Left colon (tissue), 2 donors: ENCODE results near the gene PARS2. TPM values are rescaled to one million over a fixed set of nuclear protein-coding genes. Genes with fewer than 3 reads are reported as not detected.
"Not testable (repeated sequence)": the region's sequence is repeated elsewhere in the genome, so short reads cannot be mapped to it uniquely, and the experiment has no call there.

Source experiments
- ATAC-seq: fragments of 200-7000 bp; cut with Tn5 transposase; one replicate; pipeline ENCODE4 v1.9.1; 2020; ENCODE audit warnings: mild to moderate bottlenecking, moderate library complexity
- DNase-seq, 2 donors: peaks; one replicate each; pipeline ENCODE4 v3.0.0-alpha.2; 2020
- intact Hi-C, 2 donors: fragments of 100-400 bp; cut with DNase I in 1 of 2; cut with micrococcal nuclease in 1 of 2; formaldehyde crosslinking; loops; one replicate each; pipeline versions ENCODE4 v1.11.2 to v1.14.0; 2022; cut with DNase I, micrococcal nuclease
- total RNA-seq, 2 donors: library from RNA; stranded (reverse); fragmentation: NEBNext Ultra II Directional; extraction: Animal tissue kit (Norgen Biotek cat#: 25700); gene quantifications; one replicate each; pipeline ENCODE4 v1.2.1, GENCODE V29; 2021
- donor health status: DM: no; HTN: no; CAD: no.
- donor health status: DM: yes; HTN: yes; CAD: no.

Gene PARS2
- total RNA-seq, 2 donors from 2014 or later = 9.3 to 11.3 TPM

DNA sequence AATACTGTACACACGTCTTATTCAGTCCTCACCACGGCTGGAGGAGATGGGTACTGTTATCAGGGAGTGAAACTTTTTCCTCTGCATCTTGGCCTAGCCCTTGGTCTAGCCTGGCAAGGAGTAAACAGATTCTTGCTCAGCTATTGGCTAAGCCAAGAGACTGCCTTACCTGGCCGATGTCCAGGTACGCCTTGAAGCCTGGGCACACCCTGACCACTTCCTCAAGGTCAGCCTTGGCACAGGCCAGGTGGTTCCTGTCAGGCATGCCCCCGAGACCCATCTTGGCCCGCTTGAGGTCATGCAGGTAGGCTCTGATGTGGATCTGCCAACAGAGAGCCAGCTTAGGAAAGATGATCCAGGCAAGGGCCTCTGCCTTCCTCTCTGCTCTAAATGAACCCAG is 17.8 kb upstream of the PARS2 start:
- intact Hi-C loops = no loop called here
- ATAC-seq (peak; percentile 63), DNase-seq (no peak)

DNA sequence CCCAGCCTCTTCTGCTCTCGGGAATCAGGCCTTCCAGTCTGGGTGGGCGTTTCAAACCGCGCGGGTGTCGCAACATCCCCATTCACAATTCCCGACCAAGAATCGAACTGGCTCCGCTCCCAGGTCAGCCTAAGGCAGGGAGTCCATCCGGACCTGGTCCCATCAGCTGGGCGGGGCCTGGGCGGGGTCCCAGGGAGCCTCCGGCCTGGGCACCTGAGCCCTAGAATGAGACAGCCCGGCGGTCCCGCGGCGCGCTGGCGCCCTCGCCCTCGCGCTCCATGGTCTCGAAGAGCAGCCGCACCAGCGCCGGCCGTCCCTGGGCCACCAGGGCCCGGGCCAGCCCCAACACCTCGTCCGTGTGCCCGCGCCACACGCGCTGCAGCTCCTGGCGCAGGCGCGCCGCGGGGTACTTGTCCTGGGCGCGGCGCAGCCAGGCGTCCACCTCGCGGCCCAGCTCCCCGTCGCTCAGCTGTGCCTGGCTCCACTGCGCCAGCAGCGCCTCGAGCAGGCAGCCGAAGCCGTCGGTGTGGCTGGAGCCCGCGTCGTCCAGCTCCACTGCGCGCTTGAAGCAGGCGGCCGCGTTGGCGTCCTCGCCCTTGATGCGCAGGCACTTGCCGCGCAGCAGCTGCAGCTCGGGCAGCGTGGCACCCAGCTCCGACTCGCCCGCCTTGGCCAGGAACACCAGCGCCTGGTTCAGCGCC is 16.9 kb upstream of the PARS2 start:
- no peak for DNase-seq
- no peak for ATAC-seq

DNA sequence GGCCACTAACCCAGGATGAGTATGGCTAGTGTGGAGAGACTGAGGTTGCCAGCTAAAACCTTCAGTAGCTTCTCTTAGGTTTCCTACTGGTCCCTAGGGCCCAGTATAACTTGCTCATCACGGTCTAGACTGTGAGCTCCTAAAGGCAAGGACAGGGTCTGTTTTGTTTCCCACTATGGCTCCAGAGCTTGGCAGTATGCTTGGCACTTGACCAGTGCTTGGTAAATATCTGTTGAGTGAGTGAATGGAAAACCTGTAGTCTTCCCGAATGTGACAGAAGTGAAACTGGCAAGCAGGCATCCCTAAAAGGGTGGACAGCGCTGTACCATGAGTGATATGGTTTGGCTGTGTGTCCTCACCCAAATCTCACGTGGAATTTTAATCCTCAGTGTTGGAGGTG is 13.1 kb upstream of the PARS2 start:
- ATAC-seq = no peak
- no peak for DNase-seq
- intact Hi-C loops = no loop called here

More for the DNA sequence above, 16.9 kb upstream of the PARS2 start:
- intact Hi-C loops = no loop called here

DNA sequence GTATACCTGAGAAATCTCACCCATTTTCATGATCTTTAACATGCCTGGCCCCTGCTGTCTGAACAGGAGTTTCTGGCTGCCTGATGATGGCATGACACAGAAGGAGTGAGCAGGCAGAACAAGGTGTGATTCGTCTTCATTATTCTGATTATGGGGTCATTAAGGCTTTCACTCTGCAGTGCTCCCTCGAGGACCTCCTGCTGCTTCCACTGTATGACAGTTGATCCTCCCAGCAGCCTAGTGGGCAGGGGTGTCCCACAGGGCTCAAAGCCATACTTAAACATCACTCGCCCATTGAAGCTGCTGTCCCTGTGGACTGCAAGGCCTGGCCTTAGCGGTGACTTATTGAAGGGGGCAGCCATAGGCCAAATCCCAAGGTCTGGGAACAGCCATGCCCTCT is 12.7 kb upstream of the PARS2 start:
- intact Hi-C loops = no loop called here
- DNase-seq = no peak
- ATAC-seq = no peak

DNA sequence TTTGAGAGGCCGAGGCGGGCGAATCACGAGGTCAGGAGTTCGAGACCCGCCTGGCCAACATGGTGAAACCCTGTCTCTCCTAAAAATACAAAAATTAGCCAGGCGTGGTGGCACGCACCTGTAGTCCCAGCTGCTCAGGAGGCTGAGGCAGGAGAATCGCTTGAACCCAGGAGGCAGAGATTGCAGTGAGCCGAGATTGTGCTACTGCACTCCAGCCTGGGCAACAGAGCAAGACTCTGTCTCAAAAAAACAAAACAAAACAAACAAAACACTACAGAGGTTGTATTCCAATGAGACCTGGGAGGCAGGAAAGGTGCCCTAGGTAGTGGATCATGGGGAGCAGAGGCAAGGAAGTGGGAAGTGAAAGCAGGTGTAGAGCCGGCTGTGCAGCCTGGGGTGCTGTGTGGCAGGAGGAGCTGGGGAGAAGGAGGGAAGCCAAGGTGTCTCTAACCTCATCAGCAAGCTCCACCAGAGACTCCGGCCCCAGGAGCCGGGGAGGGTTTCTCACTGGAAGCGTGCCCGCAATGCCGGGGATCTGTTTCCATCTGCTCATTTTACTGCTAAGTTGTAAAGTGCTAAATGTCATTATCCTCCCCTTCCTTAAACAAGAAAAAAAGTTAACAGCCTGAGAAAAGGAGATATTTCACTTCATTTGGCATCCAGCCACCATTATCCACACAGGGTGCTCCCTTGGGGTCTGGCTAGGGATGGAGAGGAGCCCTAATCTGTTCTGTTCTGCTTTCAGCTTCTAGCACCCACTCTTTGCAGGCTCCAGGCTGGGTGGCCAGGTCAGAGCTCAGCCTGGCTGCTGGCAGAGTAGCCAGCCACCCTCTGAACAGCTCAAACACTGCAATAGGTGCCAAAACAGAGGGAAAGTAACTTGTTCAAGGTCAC is 11.8 kb upstream of the PARS2 start:
- intact Hi-C loops = not testable (repeated sequence)
- ATAC-seq = peak; percentile 80
- DNase-seq = peak; percentile 78 to 83

DNA sequence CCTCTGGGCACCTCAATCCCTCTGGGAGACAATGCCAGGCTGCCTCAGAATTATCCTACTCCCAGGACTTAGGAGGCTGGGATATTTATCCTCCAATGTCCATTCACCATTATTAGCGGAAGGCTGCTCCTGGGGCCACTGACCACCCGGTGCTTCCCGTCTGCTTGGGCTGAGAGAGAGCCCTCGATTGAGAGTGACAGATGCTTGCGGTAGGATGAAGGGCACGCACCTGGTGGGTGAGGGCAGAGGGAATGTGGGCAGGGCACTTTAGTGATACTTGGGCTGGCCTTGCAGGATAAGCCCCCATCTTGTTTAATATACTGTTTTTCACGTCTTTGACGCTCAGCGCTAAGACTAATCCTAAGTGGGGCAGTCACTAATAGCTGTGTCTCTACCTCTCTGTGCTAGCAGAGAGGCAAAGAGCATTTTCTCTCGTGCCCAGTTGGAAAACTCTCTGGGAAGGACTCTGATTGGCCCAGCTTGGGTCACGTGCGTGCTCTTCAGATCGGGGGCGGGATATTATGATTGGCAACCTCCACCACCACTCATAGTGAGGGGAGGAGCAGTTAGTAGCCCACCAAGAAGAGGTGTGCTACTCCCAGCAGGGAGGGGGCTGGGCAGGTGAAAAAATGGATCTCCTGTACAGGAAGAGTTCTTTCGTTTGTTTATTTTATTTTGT is 10.6 kb upstream of the PARS2 start:
- intact Hi-C loops = no loop called here
- no peak for DNase-seq
- no peak for ATAC-seq

DNA sequence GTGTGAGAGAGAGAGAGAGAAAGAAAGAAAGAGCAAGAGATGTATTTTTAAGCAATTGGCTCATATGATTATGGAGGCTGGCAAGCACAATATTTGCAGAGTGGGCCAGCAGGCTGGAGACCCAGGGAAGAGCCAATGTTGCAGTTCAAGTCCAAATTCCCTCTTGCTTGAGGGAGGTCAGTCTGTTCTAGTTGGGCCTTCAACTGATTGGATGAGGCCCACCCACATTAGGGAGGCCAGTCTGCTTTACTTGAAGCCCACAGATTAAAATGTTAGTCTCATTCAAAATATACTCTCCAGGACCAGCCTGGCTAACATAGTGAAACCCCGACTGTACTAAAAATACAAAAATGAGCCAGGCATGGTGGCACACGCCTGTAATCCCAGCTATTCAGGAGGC is 8.6 kb upstream of the PARS2 start:
- intact Hi-C loops = no loop called here
- no peak for DNase-seq
- no peak for ATAC-seq

DNA sequence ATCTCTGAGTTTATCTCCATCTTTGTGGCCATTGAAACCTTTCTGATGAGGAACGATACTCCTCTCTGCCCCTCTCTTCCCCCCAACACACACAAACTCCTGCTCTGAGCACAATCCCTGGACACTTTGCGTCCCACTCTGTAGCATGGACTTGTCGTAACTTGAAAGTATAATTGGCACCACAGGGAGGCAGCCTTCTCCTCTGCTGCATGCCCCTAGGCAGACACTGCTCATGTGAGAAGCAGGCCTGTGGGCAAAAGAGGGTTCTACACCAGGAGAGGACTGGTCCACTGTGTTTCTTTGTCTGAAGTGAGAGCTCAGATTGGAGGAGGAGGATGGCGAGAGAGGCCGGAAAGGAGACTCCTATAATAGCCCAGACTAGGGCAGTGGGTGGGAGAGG is 3.8 kb upstream of the PARS2 start:
- peak; percentile 14 for ATAC-seq
- intact Hi-C loops = no loop called here
- peak in 1 of 2 donors; percentile 41 for DNase-seq

DNA sequence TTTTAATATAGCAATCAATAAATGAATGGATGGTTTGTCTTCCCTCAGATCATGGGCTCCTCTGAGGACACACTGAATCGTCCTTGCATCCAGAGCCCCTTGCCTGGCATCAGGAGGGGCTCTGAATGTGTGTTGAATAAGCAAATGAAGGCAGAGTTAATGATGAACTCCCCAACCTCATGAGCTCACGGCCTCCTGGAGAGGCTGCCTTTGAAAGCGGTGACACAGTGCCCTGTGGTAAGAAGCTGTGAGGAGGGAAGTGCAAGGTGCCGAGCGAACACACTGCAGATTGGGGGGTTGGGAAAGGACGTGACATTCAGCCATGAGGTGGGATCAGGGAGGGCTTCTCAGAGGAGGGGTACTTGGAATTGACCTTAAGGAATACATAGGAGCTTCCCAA is 3.2 kb upstream of the PARS2 start:
- intact Hi-C loops = no loop called here
- DNase-seq (no peak), ATAC-seq (no peak)

DNA sequence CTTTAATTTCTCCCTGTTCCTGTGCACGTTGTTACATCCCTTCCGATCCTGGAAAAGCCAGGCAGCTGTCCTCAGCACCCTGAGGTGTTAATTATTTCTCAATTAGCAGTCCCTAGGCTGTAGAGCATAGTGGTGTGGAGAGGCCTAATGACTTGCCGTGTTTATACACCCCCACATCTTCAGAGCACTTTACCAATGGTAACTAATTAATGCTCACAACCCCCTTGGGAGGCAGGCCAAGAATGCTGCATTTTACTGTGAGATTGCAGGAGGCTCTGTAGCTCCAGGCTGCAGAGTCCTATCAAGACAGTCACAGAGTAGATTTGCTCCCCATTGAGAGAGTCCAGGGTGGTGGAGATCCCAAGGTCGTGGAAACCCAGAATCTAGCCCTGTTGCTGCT is 2.4 kb upstream of the PARS2 start:
- ATAC-seq (no peak), DNase-seq (no peak)
- intact Hi-C loops = no loop called here

DNA sequence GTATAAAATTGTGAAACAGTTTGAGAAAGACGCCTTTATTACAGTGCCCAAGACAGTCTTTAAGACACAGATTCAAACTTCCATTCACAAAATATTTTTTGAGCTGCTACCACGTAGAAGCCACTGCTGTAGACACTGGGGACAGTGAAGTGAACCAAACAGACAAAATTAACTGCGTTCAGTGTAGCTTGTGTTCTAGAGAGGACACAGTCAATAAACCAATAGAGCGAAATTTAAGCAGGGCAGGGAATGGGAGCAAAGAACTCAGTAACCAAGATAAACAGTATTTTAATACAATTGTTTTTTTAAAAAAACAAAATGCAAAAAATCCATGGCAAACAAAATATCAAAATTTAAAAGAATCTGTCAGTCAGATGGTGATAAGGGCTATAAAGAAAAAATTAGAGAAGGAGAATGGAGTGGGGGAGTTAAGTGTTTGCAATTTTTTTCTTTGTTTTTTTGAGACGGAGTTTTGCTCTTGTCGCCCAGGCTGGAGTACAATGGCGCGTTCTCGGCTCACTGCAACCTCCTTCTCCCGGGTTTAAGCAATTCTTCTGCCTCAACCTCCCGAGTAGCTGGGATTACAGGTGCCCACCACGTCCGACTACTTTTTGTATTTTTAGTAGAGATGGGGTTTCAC is 719 bp upstream of the PARS2 start:
- DNase-seq (no peak), ATAC-seq (no peak)
- intact Hi-C loops = no loop called here

DNA sequence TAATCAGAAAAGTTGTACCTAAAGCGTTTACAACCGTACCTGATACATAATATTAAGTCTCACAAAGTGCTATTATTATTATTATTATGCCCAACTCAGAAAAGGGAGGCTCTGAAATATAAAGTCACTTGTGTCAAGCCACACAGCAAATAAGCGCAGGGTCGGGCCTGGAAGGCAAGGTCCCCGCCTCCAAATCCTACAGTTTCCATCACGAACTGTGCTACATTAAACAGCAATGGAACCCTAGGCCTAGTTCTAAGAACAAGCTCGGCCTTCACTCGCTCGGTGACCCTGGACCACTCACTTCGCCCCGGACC is 549 bp downstream of the PARS2 start:
- intact Hi-C loops = no loop called here
- DNase-seq = no peak
- ATAC-seq = peak; percentile 6

DNA sequence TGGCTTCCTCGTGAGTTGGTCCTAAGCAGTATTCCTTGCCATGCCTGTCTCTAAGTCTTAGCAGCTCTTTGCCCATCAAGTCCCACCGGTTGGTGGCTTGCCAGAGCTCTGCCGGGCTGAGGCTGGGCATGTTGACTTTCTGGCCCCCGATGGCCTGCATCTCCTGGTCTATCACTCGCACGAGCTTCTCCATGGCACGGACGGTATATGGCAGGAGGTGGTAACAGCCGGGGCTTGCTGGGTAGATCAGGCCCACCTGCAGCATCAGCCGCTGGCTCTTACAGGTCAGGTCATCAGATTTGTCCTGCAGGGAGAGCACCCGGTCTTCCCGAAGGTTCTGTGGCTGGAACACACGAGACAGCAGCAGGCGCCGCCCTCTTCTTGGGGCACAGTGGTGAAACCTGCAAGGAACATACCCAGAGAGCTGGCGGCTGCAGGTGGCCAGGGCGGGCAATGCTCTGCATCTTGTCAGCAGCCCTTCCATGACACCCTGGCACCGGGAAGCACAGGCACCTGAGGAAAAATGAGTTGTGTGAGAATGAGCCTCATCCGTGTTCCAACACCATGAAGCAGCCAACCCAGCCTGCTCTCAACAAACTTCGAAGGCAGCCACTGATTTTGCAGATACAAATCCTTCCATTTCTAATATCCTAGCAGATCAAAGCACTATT is 5.5 kb downstream of the PARS2 start:
- DNase-seq (no peak), ATAC-seq (no peak)
- intact Hi-C loops = no loop called here

DNA sequence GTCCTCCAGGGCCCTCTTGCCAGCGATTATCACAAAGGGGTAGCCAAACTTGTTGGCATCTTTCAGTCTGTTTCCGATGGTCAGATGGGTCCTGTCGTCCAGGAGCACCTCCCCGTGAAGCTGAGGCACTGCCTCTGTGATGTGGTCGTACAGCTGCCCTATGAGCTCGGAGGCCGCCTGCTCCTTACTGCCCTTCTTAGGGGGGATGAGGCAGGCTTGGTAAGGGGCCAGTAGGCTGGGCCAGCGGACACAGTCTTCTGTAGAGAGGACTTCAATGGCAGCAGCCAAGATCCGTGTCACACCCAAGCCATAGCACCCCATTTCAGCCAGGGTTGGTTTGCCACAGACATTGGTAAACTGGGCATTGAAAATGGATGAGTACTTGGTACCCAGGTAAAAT is 6.5 kb downstream of the PARS2 start:
- ATAC-seq (no peak), DNase-seq (no peak)
- intact Hi-C loops = no loop called here

DNA sequence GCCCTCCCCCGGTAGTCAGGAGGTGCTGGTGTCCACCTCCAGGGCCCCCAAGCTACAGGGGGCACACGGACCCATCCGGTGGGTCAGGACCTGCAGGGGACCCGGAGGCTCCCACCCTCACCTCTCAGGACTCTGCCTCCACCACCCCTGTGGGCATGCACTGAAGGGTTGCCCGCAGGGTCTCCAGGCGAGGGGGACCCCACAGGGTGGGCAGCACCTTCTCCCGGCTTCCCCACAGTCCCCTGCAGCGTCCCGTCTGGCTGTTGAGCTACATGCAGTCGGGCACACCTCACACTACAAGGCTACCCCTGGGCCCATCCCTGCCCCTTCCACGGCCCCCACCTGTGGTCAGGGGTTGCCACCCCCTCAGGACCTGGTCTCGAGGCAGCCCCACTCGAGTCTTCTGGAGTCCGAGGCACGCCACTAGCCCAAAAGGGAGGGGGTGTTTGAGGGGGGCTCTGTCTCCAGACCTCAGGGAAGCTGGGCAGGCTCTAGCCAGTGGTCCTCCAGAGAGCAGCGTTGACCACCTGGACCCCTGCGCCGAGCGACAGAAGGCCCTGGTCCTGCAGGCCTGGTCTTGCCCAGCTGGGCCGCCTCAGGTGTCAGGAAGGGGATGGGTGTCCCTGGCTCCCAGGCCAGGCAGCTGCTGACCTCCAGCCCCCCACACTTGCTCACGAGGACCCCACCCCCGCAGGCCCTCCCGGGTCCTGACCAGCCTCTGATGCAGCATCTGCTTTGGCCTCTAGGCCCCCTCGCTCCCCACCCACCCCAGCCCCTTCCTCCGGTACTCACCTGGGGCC is 9.6 kb downstream of the PARS2 start:
- ATAC-seq (no peak), DNase-seq (no peak)
- intact Hi-C loops = no loop called here

DNA sequence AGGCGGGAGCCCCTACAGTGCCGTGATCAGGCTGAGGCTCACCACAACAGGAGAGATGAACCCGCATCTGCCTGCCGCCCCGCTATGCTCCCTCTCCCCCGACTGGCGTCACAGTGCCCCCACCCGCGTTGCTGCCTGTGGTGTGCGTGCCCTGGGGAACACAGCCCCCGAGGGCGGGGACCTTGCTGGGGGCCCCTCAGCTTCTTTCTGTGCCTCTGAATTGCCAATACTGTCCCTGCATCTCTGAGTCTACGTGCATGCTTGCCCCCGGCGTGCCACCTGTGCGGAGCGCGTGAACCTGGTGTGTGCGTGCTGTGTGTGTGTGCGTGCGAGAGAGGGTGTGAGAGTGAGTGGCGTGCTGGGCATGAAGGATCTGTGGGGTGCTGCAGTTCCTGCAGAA is 10.3 kb downstream of the PARS2 start:
- intact Hi-C loops = no loop called here
- no peak for DNase-seq
- ATAC-seq = no peak

DNA sequence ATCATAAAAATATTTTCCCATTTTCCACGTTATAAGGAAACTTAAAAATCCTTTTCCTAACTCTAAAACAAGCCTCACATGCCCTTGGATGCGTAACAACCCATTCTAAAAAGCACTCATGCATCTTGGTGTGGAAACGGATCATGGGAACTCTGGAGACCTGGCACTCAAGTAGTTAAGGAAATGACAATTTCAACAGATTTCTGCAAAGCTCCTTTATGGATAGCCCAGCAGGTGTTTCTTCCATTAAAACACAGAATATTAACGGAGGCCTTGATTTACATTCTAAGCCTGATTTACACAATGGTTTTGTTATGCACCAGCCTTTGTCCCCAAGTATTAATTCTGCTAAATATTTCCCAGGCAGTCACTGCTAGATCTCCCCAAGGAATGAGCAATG is 12.9 kb downstream of the PARS2 start:
- DNase-seq (no peak), ATAC-seq (no peak)
- intact Hi-C loops = no loop called here

DNA sequence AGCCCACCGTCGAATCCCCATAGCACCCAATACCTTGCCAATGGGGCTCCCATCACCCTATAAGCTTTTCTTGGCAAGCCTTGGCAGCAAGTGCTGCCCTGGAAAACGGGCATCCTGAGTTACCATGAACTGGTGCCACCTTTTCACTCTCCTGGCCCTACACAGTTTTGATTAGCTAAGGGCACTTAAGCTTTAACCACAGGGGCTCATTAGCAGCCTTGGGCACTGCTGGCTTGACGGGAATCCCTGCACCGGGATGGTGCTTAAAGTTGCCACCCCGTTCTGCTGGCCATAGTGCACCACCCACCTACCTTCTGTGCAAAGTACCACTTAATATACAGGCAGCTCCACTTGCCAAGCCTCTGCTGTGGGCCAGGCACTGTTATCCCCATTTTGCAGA is 13.7 kb downstream of the PARS2 start:
- ATAC-seq (no peak), DNase-seq (no peak)
- intact Hi-C loops = no loop called here
